ENCODE results near the gene PSRC1. TPM values are rescaled to one million over a fixed set of nuclear protein-coding genes. Genes with fewer than 3 reads are reported as not detected.

The PSRC1 gene
- total RNA-seq, 1 donor from 2014 or later = 67.9 TPM

- no peak for DNase-seq (ENCODE audit: low read depth)
- TF ChIP-seq CTCF (conservative IDR thresholded peaks at IDR 0.05; ENCODE audit: low read depth, low read length) = peak; percentile 6
- H3K4me3 ChIP-seq (ENCODE audit: low read depth, low read length) = peak overlapping the region; percentile 35
These were observed 28.3 kb downstream of the PSRC1 start for GRCh38 chr1:109254621-109255096.

GRCh38 chr1:109253803-109254620, 28.9 kb downstream of the PSRC1 start:
- DNase-seq (ENCODE audit: low read depth) = no peak
- H3K4me3 ChIP-seq (ENCODE audit: low read depth, low read length) = peak overlapping the region; percentile 35
- TF ChIP-seq CTCF (conservative IDR thresholded peaks at IDR 0.05; ENCODE audit: low read depth, low read length) = no peak

- peak overlapping the region; percentile 35 for H3K4me3 ChIP-seq (ENCODE audit: low read depth, low read length)
- TF ChIP-seq CTCF (conservative IDR thresholded peaks at IDR 0.05; ENCODE audit: low read depth, low read length) = no peak
- DNase-seq (ENCODE audit: low read depth) = no peak
These were observed 29.8 kb downstream of the PSRC1 start for GRCh38 chr1:109252893-109253802.

- no peak for TF ChIP-seq CTCF (conservative IDR thresholded peaks at IDR 0.05; ENCODE audit: low read depth, low read length)
- no peak overlapping the region for H3K4me3 ChIP-seq (ENCODE audit: low read depth, low read length)
- no peak for DNase-seq (ENCODE audit: low read depth)
These were observed 30.6 kb downstream of the PSRC1 start for GRCh38 chr1:109252167-109252892.

- no peak for TF ChIP-seq CTCF (conservative IDR thresholded peaks at IDR 0.05; ENCODE audit: low read depth, low read length)
- no peak overlapping the region for H3K4me3 ChIP-seq (ENCODE audit: low read depth, low read length)
- DNase-seq (ENCODE audit: low read depth) = no peak
These were observed 31.4 kb downstream of the PSRC1 start for GRCh38 chr1:109251277-109252166.
